GM19438 (cell line): ENCODE data around the gene CPSF7.
"Not testable (repeated sequence)": the region's sequence is repeated elsewhere in the genome, so short reads cannot be mapped to it uniquely, and the experiment has no call there.

Source experiments
- ATAC-seq: cut with Tn5 transposase; IDR thresholded peaks from one replicate; pipeline ENCODE4 v1.9.1; 2021; ENCODE audit warnings: low read depth; ENCODE audit not compliant: unreplicated experiment

CPSF7 gene

GRCh38 chr11:61392981-61393595 is 36.7 kb downstream of the CPSF7 start:
- no peak for ATAC-seq

GRCh38 chr11:61390161-61390560 is 39.6 kb downstream of the CPSF7 start:
- ATAC-seq: no peak

- ATAC-seq: no peak
Observed at GRCh38 chr11:61384271-61385242, 45.2 kb downstream of the CPSF7 start.

GRCh38 chr11:61383859-61384258 is 45.9 kb downstream of the CPSF7 start:
- ATAC-seq: not testable (repeated sequence)

- no peak for ATAC-seq
Observed at GRCh38 chr11:61380884-61381283, 48.9 kb downstream of the CPSF7 start.

GRCh38 chr11:61378713-61379313 is 51.0 kb downstream of the CPSF7 start:
- no peak for ATAC-seq

GRCh38 chr11:61377461-61378160 is 52.2 kb downstream of the CPSF7 start:
- no peak for ATAC-seq

- no peak for ATAC-seq
Observed at GRCh38 chr11:61375761-61376108, 54.0 kb downstream of the CPSF7 start.

GRCh38 chr11:61372659-61373420 is 56.9 kb downstream of the CPSF7 start:
- no peak for ATAC-seq

- no peak for ATAC-seq
Observed at GRCh38 chr11:61370349-61371005, 59.3 kb downstream of the CPSF7 start.

- no peak for ATAC-seq
Observed at GRCh38 chr11:61369372-61370348, 60.1 kb downstream of the CPSF7 start.

GRCh38 chr11:61368646-61369045 is 61.1 kb downstream of the CPSF7 start:
- ATAC-seq: no peak

GRCh38 chr11:61367406-61367805 is 62.4 kb downstream of the CPSF7 start:
- no peak for ATAC-seq

GRCh38 chr11:61364012-61364675 is 65.6 kb downstream of the CPSF7 start:
- ATAC-seq: no peak

- no peak for ATAC-seq
Observed at GRCh38 chr11:61362542-61362875, 67.3 kb downstream of the CPSF7 start.

- ATAC-seq: peak; percentile 74
Observed at GRCh38 chr11:61361741-61362541, 67.8 kb downstream of the CPSF7 start, which contains the start of the genes CYB561A3 and TMEM138. TSS of gene CYB561A3 (minus strand) at chr11:61361882. CDS start at chr11:61356713, 5,169 bp downstream. TSS of gene TMEM138 (plus strand) at chr11:61362374. CDS start at chr11:61364391, 2,017 bp downstream.

GRCh38 chr11:61361237-61361740 is 68.5 kb downstream of the CPSF7 start:
- ATAC-seq: no peak
